GM12801 (cell line): ENCODE data around the gene IFNA14.

Experiments used
- TF ChIP-seq, protein P1 (sequence below): IDR thresholded peaks from one replicate; pipeline ENCODE4 v1.5.1; 2011; ENCODE audit warnings: control low read depth; ENCODE audit not compliant: insufficient read length; ENCODE audit errors: extremely low read depth

IFNA14 gene

DNA sequence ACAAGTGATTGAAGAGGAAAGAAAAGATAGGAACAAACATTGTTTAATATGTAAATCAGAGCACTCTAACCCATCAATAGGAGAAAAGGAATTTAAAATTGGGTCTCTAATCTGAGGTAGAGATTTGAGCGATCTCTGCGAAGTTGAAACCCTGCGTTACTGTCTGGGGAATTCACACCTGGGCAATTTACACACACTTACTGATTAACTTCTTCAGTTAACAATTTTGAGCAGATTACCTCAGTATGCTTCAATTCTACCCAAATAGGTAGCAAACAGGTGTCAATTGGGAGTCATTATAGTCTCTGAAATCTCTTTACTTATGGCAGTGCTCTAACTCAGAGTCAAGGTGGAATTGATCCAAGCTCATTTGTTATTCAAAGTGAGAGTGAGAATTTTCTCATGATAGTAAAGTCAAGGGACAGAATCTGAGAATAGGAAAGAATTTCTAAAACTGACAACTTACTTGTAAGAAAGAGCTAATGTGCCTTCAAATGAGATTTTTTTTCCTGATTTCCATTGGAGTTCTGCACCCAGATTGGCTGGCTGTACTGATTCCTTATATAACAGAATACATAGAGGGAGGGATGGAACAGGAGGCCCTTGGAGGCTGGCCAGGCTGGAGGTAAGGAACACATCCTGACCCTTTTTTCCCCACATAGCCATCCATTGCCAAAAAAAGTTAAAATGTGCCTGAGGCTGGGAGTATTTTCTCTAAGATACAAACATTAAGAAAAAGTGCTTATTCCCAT, 27.1 kb upstream of the IFNA14 start:
- TF ChIP-seq, protein P1, sequence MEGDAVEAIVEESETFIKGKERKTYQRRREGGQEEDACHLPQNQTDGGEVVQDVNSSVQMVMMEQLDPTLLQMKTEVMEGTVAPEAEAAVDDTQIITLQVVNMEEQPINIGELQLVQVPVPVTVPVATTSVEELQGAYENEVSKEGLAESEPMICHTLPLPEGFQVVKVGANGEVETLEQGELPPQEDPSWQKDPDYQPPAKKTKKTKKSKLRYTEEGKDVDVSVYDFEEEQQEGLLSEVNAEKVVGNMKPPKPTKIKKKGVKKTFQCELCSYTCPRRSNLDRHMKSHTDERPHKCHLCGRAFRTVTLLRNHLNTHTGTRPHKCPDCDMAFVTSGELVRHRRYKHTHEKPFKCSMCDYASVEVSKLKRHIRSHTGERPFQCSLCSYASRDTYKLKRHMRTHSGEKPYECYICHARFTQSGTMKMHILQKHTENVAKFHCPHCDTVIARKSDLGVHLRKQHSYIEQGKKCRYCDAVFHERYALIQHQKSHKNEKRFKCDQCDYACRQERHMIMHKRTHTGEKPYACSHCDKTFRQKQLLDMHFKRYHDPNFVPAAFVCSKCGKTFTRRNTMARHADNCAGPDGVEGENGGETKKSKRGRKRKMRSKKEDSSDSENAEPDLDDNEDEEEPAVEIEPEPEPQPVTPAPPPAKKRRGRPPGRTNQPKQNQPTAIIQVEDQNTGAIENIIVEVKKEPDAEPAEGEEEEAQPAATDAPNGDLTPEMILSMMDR = no peak

- TF ChIP-seq, protein P1 = no peak
Measured at GRCh38 chr9:21265421-21266189, 25.8 kb upstream of the IFNA14 start.

DNA sequence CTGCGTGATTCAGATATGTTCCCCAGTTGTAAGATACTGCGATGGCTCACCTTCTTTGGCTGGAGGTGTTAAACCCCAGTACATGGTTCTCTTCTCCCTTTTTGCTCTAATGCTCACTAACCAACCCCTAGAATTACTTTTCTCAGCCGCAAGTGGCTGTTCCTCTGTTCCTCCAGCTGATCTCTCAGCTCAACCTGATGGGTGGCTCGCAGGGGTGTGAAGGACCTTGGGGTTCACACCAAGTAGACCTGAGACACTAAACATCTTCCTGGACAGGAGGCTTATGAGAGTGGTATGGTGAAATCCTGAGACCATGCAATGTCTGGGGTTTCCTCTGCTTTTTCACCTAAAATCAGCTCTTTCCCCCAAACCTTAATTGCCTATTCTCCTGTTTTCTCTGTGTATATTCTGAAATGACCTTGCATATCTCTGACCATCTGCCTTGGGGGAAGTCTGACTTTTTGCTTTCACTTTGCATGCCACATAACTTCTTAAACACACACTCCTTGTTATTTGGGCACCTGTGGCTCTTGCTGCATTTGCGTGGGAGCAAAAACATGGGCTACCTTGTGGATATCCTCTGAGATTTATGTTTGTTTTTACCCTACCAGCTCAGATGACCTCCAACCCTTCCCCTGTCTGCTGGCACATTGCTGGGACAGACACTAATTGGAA, 15.9 kb upstream of the IFNA14 start:
- TF ChIP-seq, protein P1 = no peak

GRCh38 chr9:21252721-21253547, 13.1 kb upstream of the IFNA14 start:
- TF ChIP-seq, protein P1 = no peak

GRCh38 chr9:21251638-21252037, 11.8 kb upstream of the IFNA14 start:
- TF ChIP-seq, protein P1 = no peak

- TF ChIP-seq, protein P1 = no peak
Measured at GRCh38 chr9:21251190-21251589, 11.4 kb upstream of the IFNA14 start.

- TF ChIP-seq, protein P1 = no peak
Measured at GRCh38 chr9:21244836-21245235, 5.0 kb upstream of the IFNA14 start.
